GM19238 (cell line): ENCODE data around the gene PRR22.

Experiments used
- DNase-seq: peaks from one replicate; pipeline ENCODE4 v3.0.0; 2011; ENCODE audit warnings: low spot score; ENCODE audit not compliant: insufficient read length

PRR22 gene

DNA sequence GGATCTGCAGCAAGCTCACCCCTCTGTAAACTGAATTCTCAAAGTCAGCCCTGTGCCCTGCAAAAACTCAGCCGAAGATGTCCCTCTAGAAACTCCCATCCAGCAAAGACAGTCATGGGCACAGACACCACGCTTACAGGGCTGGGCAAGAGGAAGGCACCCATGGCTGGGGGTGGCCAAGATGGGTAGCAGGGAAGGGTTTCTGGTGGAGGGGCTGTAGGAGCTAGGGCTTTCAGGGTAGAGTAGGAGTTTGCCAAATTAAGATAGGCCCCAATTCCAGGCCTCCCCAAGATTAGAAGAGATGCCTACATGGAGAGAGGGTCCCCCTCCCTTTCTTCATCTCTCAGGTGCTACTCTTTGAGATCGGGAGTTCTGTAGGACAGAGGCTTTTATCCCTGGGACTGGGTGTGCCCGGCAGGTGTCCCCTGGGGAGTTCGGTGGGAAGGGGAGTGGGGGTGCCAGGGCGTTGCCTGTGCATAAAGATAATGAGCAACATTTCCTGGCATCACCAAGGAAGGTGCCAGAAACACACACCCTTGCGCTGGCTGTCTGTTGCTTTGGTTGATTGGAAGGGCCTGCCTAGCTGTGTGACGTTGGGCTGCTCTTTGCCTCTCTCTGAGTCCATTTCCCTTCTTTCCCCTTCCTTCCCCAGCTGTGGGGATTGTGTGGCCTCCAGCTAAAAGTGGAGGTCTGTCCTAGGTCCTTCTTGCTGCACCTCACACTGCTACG, 29.7 kb upstream of the PRR22 start:
- no peak for DNase-seq

DNA sequence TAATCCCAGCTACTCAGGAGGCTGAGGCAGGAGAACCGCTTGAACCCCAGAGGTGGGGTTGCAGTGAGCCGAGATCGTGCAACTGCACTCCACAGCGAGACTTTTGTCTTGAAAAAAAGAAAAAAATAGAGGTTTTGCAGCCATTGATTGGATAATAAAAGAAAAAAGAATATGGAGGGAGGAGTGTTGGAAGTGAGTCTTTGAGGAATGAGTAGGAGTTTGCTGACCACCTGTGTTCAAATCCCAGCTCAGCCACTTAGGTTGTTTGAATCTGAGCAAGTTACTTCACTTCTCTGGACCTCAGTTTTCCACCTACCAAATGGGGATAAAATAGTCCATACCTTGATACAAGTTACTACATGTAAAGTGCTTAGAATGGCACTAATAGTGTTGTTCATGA, 26.6 kb upstream of the PRR22 start:
- DNase-seq: no peak

DNA sequence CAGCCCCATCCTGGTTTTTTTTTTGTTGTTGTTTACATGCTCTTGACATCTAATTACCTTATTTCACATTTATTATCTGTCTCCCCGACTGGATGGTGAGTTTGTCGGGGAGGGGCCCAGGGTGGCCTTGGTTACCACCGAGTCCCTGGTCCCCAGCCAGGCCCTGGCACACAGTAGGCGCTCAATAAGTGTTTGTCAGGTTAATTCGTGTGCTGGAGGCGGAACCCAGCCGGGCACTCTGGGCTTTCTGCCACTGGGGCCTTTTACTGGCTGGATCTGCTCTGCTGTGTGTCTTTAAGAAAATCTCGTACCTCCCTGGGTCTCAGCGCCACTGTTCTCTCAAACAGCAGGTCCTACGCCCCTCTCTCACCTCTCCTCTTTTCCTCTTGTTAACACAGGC, 24.9 kb upstream of the PRR22 start:
- no peak for DNase-seq

DNA sequence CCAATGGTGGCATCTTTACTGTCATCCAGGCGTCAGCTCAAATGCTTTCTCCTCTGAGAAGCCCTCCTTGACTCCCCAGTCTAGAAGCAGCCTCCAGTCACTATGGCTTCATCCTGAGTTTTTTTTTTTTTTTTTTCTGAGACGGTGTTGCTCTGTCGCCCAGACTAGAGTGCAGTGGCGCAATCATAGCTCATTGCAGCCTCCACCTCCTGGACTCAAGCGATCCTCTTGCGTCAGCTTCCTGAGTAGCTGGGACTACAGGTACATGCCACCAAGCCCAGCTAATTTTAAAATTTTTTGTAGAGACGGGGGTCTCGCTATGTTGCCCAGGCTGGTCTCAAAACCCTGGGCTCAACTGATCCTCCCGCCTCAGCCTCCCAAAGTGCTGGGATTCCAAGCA, 24.5 kb upstream of the PRR22 start:
- DNase-seq: no peak

DNA sequence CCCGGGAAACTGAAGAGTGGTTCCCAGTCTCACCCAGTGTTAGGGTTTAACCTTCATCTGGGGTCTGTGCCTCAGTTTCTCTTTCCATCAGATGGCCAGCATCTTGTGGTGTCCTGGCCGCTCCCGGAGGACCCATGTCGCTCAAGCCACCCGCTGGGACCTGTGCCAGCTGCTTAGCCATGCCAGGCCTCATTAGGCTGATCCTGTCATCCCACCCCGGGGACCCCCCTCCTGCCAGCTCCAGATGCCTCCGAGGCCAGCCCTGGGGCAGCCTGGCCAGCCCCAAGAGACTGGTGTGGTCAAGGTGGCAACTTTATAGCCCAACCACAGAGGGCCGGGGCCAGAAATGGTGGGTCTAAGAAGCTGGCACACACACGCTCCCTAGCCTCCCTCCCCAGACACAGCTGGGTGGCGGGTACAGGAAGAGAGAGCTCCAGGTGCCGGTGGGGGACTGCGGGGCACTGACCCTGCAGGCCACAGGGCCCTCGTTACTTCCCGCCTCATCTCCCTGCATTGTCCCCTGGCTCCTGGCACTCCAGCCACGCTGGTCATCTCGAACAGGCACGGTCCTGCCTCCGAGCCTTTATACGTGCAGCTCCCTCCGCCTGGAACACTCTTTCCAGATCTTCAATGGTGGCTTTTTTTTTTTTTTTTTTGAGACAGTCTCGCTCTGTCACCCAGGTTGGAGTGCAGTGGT, 23.7 kb upstream of the PRR22 start:
- DNase-seq: no peak

DNA sequence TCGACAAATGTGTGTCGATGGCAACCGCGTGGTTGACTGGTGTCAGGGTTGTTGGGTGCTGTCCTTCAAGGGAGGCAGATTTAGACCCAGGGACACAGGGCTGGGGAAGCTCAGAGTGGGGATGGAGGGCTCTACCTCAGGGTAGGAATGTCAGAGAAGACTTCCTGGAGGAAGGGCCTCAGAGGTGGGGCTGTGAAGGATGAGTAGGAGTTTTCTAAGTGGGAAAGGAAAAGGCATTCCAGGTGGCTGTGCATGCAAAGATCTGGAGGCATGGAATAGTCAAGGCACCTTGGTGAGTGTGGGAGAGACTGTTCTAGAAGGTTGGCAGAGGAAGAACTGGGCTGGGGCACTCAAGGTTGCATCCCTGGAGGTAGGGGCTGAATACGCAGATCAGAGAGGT, 22.4 kb upstream of the PRR22 start:
- DNase-seq: no peak

DNA sequence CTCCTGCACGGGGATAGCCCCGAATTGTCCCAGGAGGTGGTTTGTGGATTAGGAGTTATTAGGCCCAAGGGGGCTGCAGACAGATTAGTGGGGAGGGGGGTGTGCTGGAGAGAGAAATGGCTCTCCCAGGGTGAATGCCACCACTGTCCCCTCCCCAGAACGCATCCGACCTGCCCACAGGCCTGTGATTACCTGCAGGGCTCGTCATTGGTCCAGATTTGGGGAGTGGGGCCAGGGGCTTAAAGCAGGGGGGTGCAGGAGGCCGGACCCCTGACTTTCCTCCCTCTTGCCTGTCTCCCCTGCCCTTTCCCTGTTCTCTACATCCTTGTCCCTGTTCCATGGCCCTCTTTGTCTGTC, 21.6 kb upstream of the PRR22 start:
- DNase-seq: no peak

DNA sequence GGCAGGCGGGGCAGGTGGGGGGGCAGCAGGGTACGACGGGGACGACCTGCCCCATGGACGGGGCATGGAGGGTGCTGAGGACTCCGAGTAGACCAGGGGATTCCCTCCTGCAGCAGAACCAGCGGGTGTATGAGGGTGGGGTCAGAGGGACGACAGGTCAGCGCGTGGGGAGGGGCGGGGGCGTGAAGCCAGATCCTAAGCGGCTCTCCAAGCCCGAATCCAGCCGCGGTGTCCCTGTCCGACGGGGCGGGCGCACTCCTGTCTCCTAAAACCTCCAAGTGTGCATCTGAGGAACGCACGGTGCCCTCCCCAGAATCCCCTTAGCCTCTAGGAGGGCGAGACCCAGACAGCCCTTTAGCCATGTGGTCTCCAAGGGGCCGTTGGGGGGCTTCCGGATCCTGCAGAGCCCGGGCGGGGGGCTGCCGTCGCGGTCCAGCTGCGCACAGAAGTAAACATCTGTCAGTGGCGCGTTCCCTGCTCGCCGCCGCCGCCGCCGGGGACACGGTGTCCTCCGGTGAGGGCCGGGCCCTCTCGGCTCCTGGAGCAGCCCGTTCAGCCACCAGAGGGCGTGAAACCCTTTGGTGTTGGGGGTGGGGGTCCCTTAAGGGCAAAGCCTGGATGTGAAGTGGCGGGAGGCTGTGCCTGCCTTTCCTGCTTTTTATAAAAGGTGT, 21.1 kb upstream of the PRR22 start:
- no peak for DNase-seq

DNA sequence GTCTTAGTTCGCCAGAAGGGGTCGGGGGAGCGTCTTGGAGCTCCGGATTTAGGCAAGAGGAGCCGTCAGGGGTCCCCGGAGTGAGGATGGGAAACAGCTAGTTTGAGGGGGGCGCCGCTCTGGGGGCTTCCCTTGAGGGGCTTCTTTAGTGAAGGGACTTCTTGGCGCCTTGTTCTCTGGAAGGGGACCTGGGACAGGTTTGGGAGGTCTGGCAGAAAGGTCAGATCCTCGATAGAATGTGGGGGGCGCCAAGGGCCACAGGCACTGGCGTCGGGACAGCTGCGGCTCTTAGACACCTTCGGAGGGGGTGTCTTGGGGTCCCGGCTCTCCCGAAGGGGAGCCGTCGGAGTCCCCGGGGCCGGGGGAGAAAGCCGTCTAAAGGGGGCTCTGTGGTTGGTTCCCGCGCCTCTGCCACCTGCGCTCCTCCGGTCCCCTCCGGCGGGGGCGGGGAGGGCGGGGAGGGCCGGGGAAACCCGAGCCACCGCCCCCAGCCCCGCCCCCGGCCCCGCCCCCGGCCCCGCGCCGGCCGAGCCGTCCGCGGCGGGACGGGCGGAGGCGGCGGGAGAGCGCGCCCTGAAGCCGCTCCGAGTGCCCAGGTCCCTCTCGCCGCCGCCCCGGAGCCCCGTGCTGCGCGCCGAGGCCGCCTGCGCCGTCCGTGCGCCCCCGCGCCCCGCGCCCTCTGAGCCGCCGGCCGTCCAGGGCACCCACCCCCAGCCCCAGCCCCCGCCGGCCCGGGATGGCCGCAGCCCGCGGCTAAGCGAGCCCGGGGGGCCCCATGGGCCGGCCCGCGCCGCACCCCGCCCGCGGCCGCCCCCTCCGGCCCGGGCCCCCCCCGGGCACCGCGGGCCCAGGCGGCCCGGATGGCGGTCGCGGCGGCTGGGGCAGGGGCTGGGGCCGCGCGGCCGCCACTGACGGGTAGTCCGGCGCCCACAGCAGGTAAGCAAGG, 20.2 kb upstream of the PRR22 start, which contains the start of gene NRTN:
TSS of gene NRTN (plus strand) at position 552 of the 946 bp plus-strand sequence. CDS start 19,099 bp downstream, outside the sequence.
- peak; percentile 68 for DNase-seq

DNA sequence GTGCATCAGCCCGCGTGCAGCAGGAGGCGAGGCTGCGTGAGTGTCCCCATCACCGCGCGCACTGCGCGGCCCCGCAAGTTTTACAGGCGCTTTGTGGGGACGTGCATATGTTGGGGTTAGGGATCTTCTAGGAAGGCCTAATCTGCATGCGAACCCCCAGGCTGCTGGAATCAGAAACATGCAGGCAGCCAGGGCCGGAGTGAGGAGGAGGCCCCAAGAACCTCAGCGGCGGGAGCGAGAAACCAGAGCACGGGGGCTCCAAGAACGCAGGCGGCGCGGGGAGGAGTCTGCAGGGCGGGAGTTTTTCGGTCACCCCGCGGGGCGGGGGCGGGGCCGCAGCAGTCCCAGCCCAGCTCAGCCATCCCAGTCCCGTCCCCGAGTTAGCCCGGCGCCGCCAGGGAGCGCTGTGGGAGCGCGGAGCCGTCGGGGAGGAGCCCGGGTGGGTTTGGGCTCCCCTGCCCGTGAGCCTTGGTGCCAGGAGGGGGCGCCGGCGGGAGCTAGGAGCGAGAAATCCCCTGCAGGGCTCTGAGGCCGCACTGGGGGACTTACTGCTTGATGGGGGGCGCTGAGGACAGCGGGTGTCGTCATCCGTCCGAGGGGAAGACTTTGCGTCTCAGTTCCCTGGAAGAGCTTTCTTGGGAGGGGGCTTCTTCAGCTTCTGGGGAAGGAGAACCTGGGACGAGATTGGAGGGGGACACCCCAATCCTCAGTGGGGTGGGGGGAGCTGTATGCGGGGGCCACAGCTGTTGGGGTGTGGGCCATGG, 19.4 kb upstream of the PRR22 start:
- DNase-seq: peak; percentile 97

DNA sequence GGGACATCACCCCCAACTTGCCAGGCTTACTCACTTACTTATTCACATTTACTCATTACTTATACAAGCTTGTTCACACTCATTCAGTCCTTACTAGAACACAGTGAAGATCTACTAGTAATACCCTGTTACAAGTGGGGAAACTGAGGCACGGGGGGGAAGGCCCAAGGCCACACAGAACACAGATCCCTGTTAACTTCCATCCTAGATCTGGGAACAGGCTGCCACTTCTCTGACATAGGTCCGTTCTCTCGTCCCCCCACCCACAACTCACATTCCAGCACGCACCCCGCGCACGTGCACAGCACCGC, 18.9 kb upstream of the PRR22 start:
- no peak for DNase-seq

- no peak for DNase-seq
Measured at GRCh38 chr19:5801796-5802619, 17.5 kb upstream of the PRR22 start.

- no peak for DNase-seq
Measured at GRCh38 chr19:5800361-5801270, 16.1 kb upstream of the PRR22 start.

- DNase-seq: no peak
Measured at GRCh38 chr19:5799247-5800241, 15.0 kb upstream of the PRR22 start.

GRCh38 chr19:5798244-5798643, 13.7 kb upstream of the PRR22 start:
- DNase-seq: no peak

DNA sequence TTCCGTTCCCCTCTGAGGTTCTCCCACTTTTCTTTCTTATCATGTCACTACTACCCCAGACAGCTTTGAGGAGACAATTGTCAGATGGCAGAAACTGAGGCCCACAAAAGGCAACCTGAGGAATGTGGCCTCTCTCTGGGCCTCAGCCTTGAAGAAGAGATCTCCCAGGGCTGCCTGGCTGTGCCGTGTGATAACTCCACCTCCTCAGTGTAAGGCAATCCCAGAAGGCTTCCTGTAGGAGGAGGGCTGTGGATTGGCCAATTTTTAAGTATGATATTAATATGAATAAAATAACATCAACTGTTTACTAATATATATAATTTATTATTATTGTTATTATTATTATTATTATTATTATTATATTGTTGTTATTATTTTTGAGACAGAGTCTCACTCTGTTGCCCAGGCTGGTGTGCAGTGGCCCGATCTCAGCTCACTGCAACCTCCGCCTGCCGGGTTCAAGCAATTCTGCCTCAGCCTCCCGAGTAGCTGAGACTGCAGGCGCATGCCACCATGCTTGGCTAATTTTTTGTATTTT, 10.9 kb upstream of the PRR22 start:
- DNase-seq: no peak

DNA sequence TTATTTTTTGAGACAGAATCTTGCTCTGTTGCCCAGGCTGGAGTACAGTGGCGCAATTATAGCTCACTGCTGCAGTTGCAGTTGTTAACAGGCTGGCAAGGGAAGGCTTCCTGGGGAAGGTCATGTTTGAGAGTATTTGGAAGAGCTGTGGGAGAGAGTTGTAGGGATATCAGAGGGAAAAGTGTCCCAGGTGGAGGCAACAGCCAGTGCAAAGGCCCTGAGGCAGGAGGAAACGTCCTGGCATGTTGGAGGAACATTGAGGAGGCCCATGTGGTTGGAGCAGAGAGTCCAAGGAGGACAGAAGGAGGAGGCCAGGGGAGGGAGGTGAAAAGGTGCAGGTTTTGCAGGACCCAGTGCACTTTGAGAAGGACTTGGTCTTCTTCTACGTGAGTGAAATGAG, 8.6 kb upstream of the PRR22 start:
- DNase-seq: no peak
